Hematopoietic multipotent progenitor cell treated with erythropoietin and hydrocortisone succinate and interleukin-3 and kit ligand, for 6 days (in vitro differentiated cells): ENCODE data around the gene REEP3.
A peak's percentile ranks its signal among the peaks of the same experiment; 100 is the strongest.

Source experiments
- DNase-seq: peaks from one replicate; pipeline ENCODE4 v3.0.0-alpha.2; 2015

REEP3 gene

DNA sequence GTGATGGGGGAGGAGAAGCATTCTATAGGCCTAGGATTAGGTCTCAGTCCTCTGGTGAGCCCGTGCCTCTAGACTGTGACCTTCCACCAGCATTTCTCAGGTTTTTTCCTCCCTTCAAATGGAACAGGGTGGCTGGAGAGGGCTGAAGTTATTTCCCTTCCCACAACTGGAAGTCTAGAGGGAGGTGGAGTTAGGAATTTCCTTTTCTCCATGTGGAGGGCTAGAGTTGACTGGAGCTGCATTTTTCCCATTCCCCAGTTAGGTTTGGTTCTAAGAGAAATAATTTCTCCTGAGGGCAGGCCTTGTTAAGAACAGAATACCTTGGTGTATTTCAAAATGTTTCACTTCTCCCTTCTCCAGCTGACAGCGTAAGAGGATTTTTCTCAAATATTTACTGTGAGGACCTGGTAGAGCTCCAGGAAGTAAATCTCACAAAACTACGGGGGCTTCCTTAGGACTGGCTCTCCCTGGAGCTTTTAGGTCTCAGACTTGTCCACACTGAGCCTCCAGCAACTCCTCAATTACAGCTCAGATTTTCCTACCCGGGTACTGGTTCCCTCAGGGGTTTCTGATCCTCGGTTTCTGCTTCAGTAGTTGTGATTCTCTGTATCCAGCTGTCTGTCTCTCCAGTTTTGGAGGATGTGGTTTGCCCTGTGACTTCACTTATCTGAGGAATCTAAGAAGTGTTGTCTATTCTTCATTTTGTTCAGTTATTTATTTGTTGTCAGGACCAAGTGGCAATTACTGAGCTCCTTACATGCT lies 6.0 kb upstream of the REEP3 start:
- DNase-seq = peak; percentile 32

- no peak for DNase-seq
These were observed 5.0 kb upstream of the REEP3 start for GRCh38 chr10:63516207-63516606.

DNA sequence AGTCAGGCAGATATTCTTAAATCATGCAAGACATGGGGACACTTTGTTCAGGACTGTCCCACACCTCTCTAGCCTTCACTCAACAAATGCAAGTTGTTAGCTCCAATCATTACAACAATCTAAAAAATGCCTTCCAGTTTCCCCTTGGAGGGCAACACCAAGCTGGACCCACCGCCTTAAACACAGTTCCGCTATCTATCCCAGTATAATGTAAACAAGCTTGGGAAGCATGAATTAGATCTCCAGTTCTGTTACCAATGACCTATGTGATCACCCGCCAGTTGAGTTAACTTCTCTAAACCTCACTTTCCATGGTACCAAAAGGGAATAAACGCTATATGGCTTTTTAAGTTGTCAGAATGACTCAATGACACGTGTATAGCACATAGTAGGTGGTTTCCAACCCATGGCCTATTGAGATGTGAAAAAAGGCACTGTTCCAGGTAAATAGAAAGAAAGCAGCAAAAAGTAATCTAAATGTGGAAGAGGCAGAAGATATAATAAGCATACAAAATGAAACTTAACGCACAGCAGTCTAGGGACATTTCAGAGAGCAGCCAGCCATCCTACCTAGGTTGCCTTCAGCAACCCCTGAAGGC lies 2.4 kb upstream of the REEP3 start:
- DNase-seq = no peak

DNA sequence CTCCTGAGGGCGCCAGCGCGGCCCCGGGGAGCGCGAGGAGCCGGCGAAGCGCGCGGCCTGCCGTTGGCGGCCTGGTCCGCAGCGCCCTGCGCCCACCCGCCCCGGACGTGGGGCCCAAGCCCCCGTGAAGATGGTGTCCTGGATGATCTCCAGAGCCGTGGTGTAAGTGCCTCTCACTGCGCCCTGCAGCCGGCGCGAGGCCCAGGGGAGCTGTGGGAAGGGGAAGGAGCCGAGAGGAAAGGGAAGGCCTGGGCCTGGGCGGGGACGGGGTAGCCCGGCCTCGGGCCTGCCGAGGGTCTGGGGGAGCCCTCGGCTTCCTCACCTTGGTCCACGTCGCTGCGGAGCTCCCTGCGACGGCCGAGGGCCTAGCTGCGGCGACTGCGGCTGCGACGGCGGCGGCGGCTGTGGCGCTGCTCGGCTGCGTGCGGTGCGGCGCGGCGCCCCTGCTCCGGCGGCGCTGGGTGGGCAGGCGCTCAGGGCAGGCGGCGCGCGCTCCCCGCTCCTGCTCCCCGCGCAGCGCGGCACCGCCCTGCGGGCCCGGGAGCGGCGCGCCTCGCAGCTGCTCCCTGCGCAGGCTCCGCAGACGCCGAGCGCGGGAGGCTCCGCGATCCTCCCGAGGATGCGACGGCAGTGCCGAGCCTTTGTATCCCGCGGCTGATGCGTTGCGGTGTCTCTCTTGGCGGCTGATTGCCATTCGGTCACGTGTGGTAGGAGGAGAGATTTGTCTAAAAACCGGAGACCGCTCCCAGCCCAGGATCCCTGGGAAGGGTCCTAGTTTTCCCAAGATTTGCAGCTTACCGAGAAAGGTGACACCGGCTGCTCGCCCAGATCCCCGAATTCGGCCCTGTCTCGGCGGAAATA lies 445 bp downstream of the REEP3 start:
- DNase-seq = peak; percentile 72

DNA sequence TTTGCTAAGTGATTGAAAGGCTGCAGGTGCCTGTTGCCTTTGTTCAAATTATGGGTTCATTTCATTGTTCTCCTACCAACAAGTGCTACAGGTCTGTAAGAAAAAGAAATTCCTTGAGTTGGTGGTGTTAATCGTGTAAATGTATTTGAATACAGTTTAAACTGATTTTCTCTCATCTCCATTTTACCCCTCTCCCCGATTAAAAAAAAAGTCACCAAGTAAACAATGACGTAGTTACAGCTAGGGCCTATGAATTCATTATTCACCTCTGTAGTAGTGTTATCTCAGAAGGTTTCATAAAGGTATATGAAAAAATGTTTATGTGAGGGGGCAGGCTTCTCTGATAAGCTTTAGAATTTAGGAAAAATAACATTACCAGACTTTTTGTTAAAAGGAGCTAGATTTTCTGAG lies 1.1 kb downstream of the REEP3 start:
- DNase-seq = peak; percentile 57

GRCh38 chr10:63522995-63523394 lies 1.8 kb downstream of the REEP3 start:
- DNase-seq = no peak

- DNase-seq = no peak
These were observed 3.8 kb downstream of the REEP3 start for GRCh38 chr10:63525021-63525420.

- no peak for DNase-seq
These were observed 6.2 kb downstream of the REEP3 start for GRCh38 chr10:63527401-63527800.

DNA sequence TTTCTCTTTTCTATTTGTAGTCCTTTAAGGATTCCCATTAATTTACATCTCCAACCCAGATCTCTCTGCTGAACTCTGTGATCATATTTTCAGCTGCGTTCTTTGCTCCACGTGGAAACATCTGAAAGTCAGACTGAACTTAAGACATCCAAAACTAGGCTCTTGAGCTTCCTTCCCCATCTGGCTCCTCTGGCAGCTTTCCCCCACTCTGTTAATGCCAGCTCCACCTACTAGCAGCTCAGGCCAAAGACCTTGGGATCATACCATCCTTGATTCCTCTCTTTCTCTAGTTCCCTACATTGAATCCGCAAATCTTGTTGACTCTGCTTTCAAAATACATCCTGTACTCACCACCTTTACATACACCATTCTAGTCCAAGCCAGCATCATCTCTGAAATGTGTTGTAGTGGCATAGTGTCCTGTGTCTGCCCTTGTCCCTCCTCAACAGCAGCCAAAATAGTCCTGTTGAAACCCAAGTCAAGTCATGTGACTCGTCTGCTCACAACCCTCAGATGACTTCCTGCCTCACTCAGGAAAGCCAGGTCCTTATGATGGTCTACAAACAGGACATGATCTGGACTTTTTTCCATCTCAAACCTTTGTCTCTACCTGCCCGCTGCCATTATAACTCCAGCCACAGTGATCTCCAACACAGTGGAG lies 7.0 kb downstream of the REEP3 start:
- DNase-seq = no peak

DNA sequence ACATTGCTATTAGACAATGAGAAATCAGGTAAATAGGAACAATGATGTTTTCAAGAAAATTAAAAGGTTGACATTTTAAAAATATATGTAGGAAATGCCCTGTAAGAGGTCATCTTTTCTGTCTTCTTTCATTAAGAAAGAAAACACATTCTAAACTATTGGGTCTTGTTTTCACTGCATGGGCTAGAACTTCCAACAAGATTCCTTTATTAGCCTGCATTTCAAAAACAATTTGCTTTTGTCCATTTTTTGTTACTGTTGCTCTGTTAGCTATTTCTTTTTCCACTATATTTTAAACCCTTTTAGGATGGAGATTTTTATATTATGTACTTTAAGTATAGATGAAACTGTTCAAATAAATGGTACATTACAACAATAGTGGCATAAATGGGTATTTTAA lies 9.2 kb downstream of the REEP3 start:
- DNase-seq = no peak

GRCh38 chr10:63534723-63535122 lies 13.5 kb downstream of the REEP3 start:
- DNase-seq = no peak

- DNase-seq = no peak
These were observed 15.5 kb downstream of the REEP3 start for GRCh38 chr10:63536698-63537097.

DNA sequence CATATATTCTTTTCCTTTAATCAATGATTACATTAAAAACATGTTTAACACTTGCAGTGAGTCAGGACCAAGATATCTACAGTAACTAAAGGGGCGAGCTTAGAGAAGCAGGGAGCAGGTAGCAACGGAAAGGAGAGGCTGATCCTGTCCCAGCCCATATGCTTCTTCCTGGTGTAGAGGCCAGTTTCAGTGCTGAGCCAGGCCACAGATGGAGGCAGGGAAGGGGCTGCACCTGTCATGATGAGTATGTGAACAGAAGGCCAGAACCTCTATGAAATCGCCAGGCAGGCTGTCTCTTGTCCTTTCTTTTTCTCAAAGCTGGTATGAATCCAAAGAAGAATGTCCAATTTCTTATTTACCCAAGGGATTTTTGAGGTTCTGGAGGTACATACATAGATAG lies 16.3 kb downstream of the REEP3 start:
- DNase-seq = no peak

DNA sequence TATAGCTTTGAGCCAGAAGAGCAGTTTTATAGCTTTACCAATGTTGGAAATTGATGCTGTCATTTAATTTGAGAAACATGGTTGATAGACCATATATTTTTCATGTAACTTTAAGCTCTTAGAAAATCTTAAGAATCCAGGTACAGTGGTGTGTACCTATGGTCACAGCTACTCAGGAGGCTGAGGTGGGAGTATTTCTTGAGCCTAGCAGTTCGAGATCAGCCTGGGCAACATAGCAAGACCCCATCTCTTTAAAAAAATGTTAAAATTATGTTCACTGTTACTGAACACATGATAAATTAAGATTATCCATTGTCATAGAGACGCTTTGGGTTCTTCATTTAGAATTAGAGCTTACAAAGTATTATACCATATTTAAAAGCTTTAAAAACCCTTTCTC lies 18.2 kb downstream of the REEP3 start:
- DNase-seq = no peak

- DNase-seq = no peak
These were observed 18.8 kb downstream of the REEP3 start for GRCh38 chr10:63539994-63540393.

GRCh38 chr10:63542835-63543575 lies 21.8 kb downstream of the REEP3 start:
- DNase-seq = no peak

- DNase-seq = no peak
These were observed 22.4 kb downstream of the REEP3 start for GRCh38 chr10:63543576-63543962.

GRCh38 chr10:63544418-63544817 lies 23.2 kb downstream of the REEP3 start:
- no peak for DNase-seq

DNA sequence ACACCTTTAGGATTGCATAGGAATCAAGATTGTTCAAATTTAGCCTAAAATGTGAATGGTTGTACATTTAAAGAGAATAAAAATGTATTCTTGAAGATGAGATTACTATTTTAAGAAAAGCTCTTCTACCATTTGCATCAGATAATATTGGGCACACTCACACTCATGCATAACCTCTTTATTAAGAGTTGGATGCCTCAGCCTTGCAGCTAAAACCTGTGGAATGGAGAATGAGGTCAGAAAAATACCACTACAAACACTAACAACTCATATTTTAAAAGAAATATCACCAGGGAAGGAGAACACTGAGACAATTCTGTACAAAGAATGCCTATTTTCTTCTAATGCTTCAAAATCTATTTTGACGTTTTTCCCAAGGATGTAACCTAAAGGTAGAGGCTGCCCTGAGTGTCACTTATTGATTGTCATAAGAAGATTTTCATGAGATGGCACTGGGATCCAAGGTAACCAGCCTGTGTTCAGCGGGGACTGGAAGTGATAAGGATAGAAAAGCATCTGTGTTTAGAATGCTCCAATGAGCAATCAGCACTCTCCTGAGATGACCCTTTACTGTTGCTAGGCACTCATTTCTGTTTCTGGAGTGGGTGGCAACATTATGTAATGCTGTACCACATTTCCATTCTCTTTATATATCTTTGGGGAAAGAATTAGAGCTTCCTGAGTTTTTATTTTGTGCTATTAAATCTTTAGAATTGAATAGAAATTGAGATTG lies 26.6 kb downstream of the REEP3 start:
- no peak for DNase-seq

DNA sequence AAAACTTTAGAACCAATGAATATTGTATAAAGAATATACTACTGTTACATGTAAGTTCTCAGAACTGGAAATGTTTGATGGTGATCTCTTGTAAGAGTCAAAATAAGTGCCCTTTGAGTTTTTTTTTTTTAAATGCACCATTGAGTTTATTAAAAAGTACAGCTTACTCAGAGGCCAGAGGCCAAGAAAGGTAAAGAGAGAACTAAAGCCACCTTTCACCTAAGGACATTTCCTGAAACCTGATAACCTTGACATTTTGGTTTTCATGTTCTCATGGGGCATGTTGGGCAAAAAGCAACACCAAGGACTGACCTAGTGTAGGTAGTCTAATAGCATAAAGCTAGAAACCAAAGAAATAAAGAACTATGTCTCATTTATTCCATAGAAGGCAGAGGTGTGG lies 27.7 kb downstream of the REEP3 start:
- no peak for DNase-seq

DNA sequence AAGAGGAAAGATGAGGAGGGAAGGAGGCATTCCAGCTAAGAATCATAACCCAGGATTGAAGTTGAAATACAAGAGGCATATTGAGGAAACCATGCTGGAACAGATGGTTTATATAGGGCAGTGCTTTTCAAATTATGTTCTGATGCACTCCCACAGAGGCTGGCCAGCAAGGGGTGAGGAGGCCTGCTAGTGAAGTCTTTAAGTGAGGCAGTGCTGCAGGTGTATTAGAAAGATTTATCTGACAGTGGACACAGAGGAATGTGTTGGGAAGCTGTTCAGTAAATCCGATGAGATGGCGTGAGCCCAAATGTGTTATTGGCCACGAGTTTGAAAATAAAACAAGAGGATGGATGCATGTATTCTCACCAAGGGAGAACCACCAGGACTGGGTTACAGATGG lies 28.6 kb downstream of the REEP3 start:
- no peak for DNase-seq

GRCh38 chr10:63553031-63553430 lies 31.8 kb downstream of the REEP3 start:
- no peak for DNase-seq
